Measurements from ENCODE around the gene CBFB. TPM values are rescaled to one million over a fixed set of nuclear protein-coding genes. Genes with fewer than 3 reads are reported as not detected.

Gene CBFB
- total and polyA plus RNA-seq, 2 of the 13 experiments (the other 11 are each of a cell fraction or from before 2014, with no cell fraction given) = 22.1 to 70.8 TPM

DNA sequence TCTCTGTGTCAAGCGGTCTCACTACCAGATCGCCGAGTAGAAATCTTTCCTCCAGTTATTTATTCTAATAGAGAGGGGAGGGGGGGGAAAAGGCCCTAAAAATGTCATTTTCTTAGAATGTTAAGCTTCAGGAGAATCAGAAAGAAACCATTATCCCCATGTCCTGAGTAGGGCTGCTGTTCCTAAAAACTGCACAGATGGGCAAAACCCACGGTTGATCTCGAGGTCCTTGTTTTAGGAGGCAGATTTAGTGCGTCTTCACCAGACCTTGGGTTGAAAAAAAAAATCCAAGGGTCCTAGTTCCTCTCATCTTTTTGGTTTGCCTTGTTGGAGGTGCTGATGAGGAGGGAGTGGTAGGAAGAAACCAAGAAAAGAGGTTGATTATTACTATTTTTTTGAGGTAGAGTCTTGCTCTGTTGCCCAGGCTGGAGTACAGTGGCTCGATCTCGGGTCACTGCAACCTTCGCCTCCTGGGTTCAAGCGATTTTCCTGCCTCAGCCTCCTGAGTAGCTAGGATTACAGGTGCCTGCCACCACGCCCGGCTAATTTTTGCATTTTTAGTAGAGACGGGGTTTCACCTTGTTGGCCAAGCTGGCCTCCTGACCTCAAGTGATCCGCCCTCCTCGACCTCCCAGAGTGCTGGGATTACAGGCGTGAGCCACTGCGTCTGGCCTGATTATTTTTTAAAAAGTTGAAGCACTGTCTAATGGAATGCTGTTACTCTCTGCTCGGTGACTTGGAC lies 1.4 kb downstream of the CBFB start (continued):
- peak; percentile 75 for TF ChIP-seq RXRA (CRISPR knock-in tag; IDR thresholded peaks at IDR 0.05)
- TF ChIP-seq, protein P1, sequence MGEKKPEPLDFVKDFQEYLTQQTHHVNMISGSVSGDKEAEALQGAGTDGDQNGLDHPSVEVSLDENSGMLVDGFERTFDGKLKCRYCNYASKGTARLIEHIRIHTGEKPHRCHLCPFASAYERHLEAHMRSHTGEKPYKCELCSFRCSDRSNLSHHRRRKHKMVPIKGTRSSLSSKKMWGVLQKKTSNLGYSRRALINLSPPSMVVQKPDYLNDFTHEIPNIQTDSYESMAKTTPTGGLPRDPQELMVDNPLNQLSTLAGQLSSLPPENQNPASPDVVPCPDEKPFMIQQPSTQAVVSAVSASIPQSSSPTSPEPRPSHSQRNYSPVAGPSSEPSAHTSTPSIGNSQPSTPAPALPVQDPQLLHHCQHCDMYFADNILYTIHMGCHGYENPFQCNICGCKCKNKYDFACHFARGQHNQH (CRISPR knock-in tag; IDR thresholded peaks at IDR 0.05) = no peak
- no peak for TF ChIP-seq ZNF513 (CRISPR knock-in tag; conservative IDR thresholded peaks at IDR 0.05)
- no peak for TF ChIP-seq SNAPC4 (CRISPR knock-in tag; IDR thresholded peaks at IDR 0.05)
- TF ChIP-seq ZNF333 (CRISPR knock-in tag; IDR thresholded peaks at IDR 0.05; ENCODE audit: borderline replicate concordance) = no peak
- TF ChIP-seq NCOA1 (CRISPR knock-in tag; IDR thresholded peaks at IDR 0.05) = no peak
- TF ChIP-seq FOXJ3 (CRISPR knock-in tag; IDR thresholded peaks at IDR 0.05; ENCODE audit: borderline replicate concordance) = no peak
- no peak for TF ChIP-seq CEBPZ (IDR thresholded peaks at IDR 0.05; ENCODE audit: low read length)
- TF ChIP-seq SMARCE1 (IDR thresholded peaks at IDR 0.05; ENCODE audit: borderline replicate concordance) = no peak
- TF ChIP-seq ZBTB34 (CRISPR knock-in tag; IDR thresholded peaks at IDR 0.05) = no peak
- no peak for TF ChIP-seq SKI (IDR thresholded peaks at IDR 0.05; ENCODE audit: partially characterized antibody)
- no peak for TF ChIP-seq SP5 (CRISPR knock-in tag; IDR thresholded peaks at IDR 0.05; ENCODE audit: borderline replicate concordance, low read depth)
- TF ChIP-seq FOXK1 (CRISPR knock-in tag; IDR thresholded peaks at IDR 0.05; ENCODE audit: borderline replicate concordance, low read depth) = no peak
- no peak for TF ChIP-seq ARHGAP35 (CRISPR knock-in tag; IDR thresholded peaks at IDR 0.05; ENCODE audit: borderline replicate concordance)
- peak; percentile 1; the same call in 1 of the 2 replicates for TF ChIP-seq HDAC1 (CRISPR knock-in tag; IDR thresholded peaks at IDR 0.05)
- TF ChIP-seq DMAP1 (CRISPR knock-in tag; IDR thresholded peaks at IDR 0.05) = no peak
- TF ChIP-seq ZNF292 (CRISPR knock-in tag; IDR thresholded peaks at IDR 0.05; ENCODE audit: borderline replicate concordance, low read depth) = peak; percentile 45; the same call in 1 of the 2 replicates
